GM12892 (cell line): ENCODE data around the gene EPHB1.

ENCODE experiments used
- POLR2A ChIP-seq: IDR thresholded peaks from 2 replicates; pipeline ENCODE4 v1.6.1; 2011; ENCODE audit warnings: low read depth, low read length, control low read depth
- POLR2AphosphoS5 ChIP-seq: IDR thresholded peaks from 2 replicates; pipeline ENCODE4 v1.6.1; 2011; ENCODE audit warnings: low read depth, low read length, control low read depth
- TAF1 ChIP-seq: IDR thresholded peaks from 2 replicates; pipeline ENCODE4 v1.6.1; 2011; ENCODE audit warnings: low read depth, mild to moderate bottlenecking, control low read depth, low read length, borderline replicate concordance

- no peak for TF ChIP-seq POLR2AphosphoS5
- no peak for TF ChIP-seq POLR2A
- TF ChIP-seq TAF1, result no peak
These were observed 397.9 kb downstream of the EPHB1 start for GRCh38 chr3:135192929-135193328.
